ENCODE data around the gene LRIT3. TPM values are rescaled to one million over a fixed set of nuclear protein-coding genes. Genes with fewer than 3 reads are reported as not detected.

LRIT3 gene
- total and polyA plus RNA-seq, 2 of the 8 experiments (the other 6 are each of a cell fraction or from before 2014, with no cell fraction given): 0.11 TPM; not detected in 1

DNA sequence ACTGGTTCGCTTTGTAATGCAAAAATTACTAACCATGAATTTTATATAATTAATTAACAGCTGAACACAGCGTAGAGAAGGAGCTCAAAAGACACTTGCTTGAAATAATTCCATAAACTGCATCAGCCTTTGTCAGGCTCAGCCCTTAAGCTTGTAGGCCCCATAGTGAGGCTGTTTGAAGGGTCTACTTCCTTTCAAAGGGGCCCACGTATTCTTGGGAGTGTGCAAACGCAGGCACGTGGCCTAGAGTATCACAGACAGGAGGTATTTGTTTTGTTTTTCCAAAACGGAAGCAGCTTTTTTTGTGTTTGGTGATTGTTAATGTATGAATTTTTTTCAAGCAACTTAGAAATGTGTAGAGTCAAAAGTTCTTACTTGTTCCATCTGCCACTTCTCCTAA, 39.2 kb downstream of the LRIT3 start (continued):
- TF ChIP-seq RNF2 (IDR thresholded peaks at IDR 0.05; ENCODE audit: borderline replicate concordance, low read depth, low read length, missing control alignments, poor library complexity, severe bottlenecking) (no peak), RFX5 (IDR thresholded peaks at IDR 0.05; ENCODE audit: borderline replicate concordance, low read depth, low read length) (no peak), PHF8 (conservative IDR thresholded peaks at IDR 0.05; ENCODE audit: low read depth, low read length) (no peak), SIRT6 (IDR thresholded peaks at IDR 0.05; ENCODE audit: low read length) (no peak), KDM4A (IDR thresholded peaks at IDR 0.05; ENCODE audit: low read depth, low read length, severe bottlenecking) (no peak)
- TF ChIP-seq, protein P1, sequence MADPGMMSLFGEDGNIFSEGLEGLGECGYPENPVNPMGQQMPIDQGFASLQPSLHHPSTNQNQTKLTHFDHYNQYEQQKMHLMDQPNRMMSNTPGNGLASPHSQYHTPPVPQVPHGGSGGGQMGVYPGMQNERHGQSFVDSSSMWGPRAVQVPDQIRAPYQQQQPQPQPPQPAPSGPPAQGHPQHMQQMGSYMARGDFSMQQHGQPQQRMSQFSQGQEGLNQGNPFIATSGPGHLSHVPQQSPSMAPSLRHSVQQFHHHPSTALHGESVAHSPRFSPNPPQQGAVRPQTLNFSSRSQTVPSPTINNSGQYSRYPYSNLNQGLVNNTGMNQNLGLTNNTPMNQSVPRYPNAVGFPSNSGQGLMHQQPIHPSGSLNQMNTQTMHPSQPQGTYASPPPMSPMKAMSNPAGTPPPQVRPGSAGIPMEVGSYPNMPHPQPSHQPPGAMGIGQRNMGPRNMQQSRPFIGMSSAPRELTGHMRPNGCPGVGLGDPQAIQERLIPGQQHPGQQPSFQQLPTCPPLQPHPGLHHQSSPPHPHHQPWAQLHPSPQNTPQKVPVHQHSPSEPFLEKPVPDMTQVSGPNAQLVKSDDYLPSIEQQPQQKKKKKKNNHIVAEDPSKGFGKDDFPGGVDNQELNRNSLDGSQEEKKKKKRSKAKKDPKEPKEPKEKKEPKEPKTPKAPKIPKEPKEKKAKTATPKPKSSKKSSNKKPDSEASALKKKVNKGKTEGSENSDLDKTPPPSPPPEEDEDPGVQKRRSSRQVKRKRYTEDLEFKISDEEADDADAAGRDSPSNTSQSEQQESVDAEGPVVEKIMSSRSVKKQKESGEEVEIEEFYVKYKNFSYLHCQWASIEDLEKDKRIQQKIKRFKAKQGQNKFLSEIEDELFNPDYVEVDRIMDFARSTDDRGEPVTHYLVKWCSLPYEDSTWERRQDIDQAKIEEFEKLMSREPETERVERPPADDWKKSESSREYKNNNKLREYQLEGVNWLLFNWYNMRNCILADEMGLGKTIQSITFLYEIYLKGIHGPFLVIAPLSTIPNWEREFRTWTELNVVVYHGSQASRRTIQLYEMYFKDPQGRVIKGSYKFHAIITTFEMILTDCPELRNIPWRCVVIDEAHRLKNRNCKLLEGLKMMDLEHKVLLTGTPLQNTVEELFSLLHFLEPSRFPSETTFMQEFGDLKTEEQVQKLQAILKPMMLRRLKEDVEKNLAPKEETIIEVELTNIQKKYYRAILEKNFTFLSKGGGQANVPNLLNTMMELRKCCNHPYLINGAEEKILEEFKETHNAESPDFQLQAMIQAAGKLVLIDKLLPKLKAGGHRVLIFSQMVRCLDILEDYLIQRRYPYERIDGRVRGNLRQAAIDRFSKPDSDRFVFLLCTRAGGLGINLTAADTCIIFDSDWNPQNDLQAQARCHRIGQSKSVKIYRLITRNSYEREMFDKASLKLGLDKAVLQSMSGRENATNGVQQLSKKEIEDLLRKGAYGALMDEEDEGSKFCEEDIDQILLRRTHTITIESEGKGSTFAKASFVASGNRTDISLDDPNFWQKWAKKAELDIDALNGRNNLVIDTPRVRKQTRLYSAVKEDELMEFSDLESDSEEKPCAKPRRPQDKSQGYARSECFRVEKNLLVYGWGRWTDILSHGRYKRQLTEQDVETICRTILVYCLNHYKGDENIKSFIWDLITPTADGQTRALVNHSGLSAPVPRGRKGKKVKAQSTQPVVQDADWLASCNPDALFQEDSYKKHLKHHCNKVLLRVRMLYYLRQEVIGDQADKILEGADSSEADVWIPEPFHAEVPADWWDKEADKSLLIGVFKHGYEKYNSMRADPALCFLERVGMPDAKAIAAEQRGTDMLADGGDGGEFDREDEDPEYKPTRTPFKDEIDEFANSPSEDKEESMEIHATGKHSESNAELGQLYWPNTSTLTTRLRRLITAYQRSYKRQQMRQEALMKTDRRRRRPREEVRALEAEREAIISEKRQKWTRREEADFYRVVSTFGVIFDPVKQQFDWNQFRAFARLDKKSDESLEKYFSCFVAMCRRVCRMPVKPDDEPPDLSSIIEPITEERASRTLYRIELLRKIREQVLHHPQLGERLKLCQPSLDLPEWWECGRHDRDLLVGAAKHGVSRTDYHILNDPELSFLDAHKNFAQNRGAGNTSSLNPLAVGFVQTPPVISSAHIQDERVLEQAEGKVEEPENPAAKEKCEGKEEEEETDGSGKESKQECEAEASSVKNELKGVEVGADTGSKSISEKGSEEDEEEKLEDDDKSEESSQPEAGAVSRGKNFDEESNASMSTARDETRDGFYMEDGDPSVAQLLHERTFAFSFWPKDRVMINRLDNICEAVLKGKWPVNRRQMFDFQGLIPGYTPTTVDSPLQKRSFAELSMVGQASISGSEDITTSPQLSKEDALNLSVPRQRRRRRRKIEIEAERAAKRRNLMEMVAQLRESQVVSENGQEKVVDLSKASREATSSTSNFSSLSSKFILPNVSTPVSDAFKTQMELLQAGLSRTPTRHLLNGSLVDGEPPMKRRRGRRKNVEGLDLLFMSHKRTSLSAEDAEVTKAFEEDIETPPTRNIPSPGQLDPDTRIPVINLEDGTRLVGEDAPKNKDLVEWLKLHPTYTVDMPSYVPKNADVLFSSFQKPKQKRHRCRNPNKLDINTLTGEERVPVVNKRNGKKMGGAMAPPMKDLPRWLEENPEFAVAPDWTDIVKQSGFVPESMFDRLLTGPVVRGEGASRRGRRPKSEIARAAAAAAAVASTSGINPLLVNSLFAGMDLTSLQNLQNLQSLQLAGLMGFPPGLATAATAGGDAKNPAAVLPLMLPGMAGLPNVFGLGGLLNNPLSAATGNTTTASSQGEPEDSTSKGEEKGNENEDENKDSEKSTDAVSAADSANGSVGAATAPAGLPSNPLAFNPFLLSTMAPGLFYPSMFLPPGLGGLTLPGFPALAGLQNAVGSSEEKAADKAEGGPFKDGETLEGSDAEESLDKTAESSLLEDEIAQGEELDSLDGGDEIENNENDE (IDR thresholded peaks at IDR 0.05; ENCODE audit: insufficient replicate concordance, low read length): no peak

All from H1 (cell line).